Stimulated activated CD8-positive, alpha-beta memory T cell treated with anti-CD3 and anti-CD28 coated beads, Interleukin-12 subunit alpha, Interleukin-12 subunit beta, amount 100 ng/mL, for 24 hours (primary cell): ENCODE data around the gene AFG3L2.
"Not testable (repeated sequence)": the region's sequence is repeated elsewhere in the genome, so short reads cannot be mapped to it uniquely, and the experiment has no call there.

Source experiments
- DNase-seq: peaks from one replicate; pipeline ENCODE4 v3.0.0-alpha.2; 2020; ENCODE audit errors: extremely low read depth

AFG3L2 gene

DNA sequence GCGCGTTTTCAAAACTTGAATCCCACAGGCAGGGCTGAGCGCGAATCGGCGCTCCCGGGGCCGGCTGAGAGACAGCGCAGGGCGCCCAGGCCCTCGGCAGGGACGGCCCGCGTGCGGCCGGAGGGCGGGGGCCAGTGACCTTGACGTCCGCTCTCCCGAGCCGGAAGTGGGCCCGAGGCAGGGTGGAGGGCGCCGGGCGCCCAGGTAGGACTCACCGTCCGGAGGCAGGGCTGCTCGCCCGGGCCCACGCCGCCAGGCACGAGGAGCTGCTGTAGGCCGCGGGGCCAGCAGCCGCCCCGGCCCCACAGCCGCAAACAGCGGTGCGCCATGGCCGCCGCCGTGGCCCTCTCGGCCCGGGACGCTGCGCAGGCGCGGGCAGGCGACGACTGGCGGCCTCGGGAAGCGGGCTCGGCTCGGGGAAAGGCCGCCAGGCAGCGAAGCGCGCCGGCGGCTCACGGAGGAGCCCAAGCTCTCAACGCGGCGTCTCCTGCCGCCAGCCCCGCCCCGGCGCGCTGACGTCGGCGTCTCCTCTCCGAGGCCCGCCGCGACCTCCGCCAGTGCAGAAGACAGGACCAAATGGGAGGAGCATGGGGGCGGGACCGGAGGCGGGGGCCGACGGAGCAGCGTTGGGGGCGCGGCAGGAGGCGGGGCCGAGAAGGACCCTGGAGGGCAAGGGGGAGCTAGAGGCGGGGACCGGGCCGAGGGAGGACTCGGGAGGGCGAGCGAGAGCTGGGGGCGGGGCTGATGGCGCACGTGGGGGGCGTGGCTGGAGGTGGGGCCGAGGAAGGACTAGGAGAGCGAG, at the start of gene AFG3L2:
TSS of gene AFG3L2 (minus strand) at position 474 of the 802 bp plus-strand sequence. CDS start at position 329, 145 bp downstream.
- peak; percentile 100 for DNase-seq

GRCh38 chr18:12424252-12424651, 47.2 kb upstream of the AFG3L2 start:
- DNase-seq, result no peak

DNA sequence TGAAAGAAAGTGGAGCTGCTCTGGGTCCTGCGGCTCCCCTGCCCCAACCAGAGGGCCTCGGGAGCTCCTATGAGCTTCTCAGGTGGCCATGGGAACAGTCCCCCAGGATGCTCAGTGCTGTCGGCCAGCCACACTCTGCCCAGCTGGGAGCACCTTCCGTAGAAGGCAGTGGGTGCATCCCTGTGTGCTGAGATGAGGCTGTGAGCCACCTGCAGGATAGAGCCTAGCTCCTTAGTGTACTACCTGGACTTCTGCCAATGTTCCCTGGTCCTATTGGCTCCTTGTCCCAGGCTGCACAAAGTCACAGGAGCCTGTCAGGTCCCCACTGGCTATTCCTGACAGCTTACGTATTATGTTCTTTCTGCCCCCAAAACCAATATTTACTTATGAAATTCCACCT, 46.8 kb upstream of the AFG3L2 start:
- no peak for DNase-seq

DNA sequence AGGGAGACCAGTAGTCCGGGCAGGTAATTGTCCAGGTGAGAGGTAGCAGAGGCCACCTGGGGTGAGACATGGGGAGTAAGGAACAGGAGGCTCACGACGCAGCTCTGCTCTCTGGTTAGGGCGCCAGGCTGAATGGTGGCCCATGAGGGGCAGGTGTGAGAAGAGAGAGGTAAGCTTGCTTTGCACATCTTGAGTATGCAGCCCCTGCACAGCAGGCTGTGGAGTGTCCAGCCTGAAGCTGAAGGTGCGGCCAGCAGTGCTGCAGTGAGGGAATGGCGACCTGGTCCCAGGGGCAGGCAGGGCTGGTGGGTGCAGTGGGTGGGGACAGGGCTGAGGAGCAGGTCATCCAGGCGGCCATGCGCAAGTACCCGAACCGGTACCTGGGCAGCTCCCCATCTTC, 46.4 kb upstream of the AFG3L2 start:
- DNase-seq, result no peak

GRCh38 chr18:12422936-12423335, 45.9 kb upstream of the AFG3L2 start:
- DNase-seq, result no peak

GRCh38 chr18:12421732-12422131, 44.7 kb upstream of the AFG3L2 start:
- DNase-seq, result no peak

- no peak for DNase-seq
Observed at GRCh38 chr18:12420821-12421421, 43.9 kb upstream of the AFG3L2 start.

GRCh38 chr18:12417687-12418086, 40.7 kb upstream of the AFG3L2 start:
- no peak for DNase-seq

DNA sequence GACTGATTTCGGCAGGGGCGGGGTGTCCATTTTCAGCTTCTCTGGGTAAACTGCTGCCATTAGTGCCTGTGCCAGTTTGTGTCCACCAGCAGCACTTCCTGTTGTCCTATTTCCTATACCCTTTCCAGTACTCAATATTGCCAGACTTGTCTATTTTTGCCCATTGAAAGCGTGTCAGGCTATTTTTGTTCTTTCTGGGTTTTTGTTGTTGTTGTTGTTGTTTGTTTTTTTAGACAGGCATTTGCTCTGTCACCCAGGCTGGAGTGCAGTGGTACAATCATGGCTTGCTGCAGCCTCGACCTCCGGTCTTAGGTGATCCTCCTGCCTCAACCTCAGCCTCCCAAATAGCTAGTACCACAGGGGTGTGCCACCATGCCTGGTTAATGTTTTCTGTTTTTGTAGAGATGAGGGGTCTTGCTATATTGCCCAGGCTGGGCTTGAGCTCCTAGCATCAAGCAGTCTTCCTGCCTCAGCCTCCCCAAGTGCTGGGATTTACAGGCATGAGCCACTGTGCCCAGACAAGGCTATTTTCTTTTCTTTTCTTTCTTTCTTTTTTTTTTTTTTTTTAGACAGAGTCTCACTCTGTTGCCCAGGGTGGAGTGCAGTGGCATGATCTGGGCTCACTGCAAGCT, 39.2 kb upstream of the AFG3L2 start:
- no peak for DNase-seq

DNA sequence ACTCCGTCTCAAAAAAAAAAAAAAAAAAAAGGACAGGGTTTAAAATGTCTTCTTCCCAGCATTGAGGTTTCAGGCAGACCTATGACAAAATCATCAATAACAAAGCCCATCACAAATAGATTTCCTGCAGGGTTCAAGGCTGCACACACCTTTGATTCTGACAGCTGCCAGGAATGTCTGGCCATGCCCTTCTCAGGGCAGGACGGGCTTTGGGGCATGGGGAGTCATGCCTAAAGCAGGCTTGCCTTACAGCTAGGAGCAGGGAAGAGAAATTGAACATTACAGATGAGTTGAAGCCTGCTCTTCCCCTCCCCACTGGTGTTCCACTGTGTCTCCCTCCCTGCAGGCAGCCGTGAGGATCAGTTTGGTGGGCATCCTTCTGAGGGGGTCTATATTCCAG, 34.4 kb upstream of the AFG3L2 start:
- no peak for DNase-seq

DNA sequence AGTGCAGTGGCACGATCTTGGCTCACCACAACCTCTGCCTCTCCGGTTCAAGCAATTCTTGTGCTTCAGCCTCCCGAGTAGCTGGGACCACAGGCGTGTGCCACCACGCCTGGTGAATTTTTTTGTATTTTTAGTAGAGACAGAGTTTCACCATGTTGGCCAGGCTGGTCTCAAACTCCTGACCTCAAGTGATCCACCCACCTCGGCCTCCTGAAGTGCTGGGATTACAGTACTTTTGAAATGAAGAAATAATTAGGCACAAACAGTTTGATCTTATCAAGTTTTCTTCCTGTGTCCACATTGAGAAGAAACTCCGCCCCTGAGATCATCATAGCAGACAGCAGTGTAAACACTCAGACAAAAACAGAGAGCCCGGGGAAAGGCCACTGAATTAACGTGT, 33.7 kb upstream of the AFG3L2 start:
- not testable (repeated sequence) for DNase-seq

DNA sequence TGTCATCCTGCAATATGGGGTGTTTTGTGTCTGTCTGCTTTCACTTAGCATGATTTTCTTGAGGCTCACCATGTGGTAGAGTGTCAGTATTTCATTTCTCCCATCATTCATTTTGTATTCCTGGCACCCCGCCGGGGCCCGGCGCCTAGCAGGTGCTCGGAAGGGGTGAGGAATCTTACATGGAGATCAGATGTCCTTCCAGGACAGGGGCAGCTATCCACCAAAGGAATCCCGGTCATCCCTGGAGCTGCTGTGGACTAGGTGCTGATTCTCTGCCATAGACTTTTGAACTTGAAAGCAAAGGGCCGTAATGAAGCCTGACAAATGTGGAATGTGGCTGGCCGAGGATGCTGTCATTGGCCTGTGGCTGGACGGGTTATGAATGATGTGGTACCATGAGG, 33.1 kb upstream of the AFG3L2 start:
- no peak for DNase-seq

GRCh38 chr18:12409469-12409868, 32.4 kb upstream of the AFG3L2 start:
- DNase-seq, result no peak

DNA sequence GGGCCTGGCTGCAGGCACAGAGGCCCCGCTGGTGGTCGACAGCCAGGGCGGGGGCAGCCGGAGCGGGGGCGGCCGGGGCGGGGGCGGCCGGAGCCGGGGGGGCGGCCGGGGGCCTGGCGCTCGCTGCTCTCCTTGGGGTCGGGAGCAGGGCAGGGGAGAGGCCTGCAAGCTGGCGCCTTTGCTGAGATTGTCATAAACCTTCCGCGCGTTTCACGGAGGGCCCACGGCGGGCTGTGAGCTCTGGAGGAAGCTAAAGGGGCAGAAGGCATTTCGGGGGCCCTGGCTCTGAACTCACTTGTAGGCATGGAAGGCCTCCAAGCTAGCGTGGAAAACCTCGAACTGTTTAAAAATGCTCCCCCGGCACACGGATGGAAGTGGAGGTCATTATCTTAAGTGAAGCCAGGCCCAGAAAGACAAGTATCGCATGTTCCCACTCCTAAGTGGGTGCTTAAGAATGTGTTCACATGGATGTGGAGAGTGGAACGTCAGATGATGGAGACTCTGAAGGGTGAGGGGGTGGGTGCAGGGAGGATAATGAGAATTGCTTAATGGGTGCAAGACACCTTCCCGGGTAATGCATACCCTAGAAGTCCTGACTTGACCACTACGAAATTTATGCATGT, 31.3 kb upstream of the AFG3L2 start:
- no peak for DNase-seq

GRCh38 chr18:12406371-12407111, 29.5 kb upstream of the AFG3L2 start:
- no peak for DNase-seq

DNA sequence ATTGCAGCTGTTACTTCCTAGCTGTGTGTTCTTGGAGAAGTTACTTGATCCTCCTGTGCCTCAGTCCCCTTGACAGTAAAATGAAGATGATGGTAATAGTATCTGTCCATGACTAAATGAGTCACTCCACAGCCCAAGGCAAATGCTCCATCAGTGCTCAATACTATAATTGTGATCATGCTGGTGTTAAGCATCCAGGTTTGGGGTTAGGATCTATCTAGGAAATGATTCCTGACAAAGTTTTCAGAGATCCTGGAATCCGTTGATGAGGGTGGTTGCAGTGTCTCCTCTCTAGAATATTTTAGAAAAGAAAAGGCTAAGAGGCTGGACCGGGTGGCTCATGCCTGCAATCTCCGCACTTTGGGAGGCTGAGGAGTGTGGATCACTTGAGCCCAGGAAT, 28.0 kb upstream of the AFG3L2 start:
- no peak for DNase-seq

DNA sequence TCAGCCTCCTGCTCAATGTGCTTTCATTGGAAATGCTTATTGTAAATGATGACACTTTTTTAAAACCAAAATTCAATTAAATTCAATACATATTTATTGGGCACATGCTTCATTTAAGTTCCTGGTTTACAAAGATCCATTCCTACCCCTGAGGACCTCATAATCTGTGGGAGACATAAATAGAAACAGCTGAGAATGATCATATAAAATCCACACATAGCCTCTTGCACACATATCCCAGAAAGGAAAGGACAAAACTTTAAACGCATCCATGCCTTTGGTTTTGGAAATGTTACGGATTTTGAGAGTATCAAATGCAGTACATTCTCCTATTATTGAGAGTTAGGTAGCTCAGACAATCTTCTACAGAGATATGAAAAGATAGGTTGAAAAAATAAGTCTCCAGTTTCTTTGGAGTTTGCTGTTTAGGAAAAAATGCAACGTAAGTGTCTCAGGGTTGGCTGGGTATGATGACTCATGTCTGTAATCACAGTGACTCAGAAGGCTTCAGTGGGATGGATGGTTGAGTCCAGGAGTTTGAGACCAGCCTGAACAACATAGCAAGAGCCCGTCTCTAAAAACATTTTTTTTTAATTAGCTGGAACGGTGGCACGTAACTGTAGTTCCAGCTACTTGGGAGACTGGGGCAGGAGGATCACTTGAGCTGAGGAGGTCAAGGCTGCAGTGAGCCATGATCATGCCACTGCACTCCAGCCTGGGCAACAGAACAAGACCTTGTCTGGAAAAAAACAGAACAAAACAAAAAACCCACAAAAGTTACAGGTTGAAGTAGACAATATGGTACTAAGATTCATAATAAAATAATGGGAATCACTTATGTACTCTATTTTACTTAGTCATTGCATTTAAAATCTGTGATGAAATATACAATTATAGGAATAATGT, 26.8 kb upstream of the AFG3L2 start:
- no peak for DNase-seq

DNA sequence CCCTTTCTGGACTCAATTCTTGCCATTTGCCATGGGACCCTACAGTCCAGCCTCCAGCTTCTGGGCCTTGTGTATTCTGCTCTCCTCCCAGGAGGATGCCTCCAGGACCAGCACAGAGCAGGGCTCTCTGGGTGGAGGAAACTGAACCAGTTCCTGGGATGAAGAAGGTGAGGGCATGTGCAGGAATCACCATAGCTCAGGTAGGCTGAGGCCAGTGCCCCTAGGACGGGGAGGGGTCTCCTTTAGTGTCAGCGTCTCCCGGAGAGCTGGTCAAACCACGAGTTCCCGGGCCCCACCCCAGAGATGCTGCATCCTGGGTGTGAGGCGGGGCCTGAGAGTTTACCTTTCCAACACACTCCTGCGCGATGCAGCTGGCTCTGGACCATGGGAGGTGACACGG, 24.9 kb upstream of the AFG3L2 start:
- no peak for DNase-seq

DNA sequence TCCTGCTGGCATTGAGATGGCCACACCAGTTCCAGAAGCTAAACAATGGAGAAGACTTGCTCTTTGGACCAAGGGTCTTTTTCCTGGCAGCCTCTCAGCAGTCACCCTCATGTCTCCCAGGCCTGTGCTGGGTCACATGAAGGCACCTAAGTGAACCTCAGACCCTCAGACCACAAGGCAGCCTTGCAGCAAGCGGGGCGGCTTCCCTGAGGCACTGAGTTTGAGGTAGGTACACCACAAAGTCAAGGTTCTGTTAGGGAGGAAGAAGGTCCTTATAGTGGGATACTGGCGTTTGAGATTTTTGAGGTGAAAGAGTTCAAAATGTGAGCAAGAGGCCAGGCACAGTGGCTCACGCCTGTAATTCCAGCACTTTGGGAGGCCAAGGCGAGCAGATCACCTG, 22.2 kb upstream of the AFG3L2 start:
- no peak for DNase-seq

DNA sequence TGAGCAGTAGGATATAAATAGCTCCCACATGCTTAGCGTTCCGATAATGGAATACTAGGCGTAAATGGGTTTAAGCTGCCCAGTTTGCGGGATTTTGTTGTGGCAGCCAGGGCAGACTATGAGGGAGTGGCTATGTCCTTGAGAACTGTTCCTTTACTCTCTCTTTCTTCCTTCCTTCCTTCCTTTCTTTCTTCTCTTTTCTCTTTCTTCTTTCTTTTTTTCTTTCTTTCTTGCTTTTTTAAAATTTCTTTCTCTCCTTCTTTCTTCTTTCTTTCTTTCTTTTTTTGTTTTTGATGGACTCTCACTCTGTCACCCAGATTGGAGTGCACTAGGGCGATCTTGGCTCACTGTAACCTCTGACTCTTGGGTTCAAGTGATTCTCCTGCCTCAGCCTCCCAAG, 21.6 kb upstream of the AFG3L2 start:
- DNase-seq, result no peak

- DNase-seq, result no peak
Observed at GRCh38 chr18:12397793-12398192, 20.8 kb upstream of the AFG3L2 start.
